ENCODE measurements around the gene SMURF2. TPM values are rescaled to one million over a fixed set of nuclear protein-coding genes. Genes with fewer than 3 reads are reported as not detected.

Gene SMURF2
- total and polyA plus RNA-seq, 8 donors: 41.6 to 67.6 (median 52.7) TPM

DNA sequence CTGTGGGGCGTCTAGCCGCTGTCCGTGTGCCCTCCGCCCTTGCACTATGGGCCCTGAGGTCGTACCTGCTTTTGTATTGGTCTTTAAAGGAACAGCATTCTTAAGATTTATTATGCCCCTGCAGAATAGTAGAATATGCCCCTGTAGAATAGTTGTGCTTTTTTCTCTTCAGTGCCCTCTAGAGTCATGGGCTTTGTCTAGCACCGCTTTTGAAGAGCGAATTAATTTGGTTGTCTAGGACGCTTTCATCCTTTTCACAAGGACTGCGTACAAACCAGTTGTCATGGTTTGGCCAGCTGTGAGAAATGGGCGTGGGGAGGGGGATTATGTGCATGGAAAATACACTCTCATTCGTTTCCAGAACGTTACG lies 154.7 kb downstream of the SMURF2 start:
- Histone ChIP-seq H3K27me3 (no peaks in the 10 kb centered on the region), H3K4me1 (peaks cover 16 to 46% of the 10 kb centered on the region in 2 donors), H3K36me3 (peaks cover 13 to 51% of the 10 kb centered on the region in 2 donors), H3K9me3 (no peaks in the 10 kb centered on the region), H3K4me3 (peak overlapping the region; percentile 95 to 98), H3K27ac (peak overlapping the region; percentile 99)
- ATAC-seq (peak; percentile 43), DNase-seq (peak in 2 of 4 donors; percentile 72 to 81)
- intact Hi-C loops (cut with DNase I): no loop called here
- TF ChIP-seq, protein P1, sequence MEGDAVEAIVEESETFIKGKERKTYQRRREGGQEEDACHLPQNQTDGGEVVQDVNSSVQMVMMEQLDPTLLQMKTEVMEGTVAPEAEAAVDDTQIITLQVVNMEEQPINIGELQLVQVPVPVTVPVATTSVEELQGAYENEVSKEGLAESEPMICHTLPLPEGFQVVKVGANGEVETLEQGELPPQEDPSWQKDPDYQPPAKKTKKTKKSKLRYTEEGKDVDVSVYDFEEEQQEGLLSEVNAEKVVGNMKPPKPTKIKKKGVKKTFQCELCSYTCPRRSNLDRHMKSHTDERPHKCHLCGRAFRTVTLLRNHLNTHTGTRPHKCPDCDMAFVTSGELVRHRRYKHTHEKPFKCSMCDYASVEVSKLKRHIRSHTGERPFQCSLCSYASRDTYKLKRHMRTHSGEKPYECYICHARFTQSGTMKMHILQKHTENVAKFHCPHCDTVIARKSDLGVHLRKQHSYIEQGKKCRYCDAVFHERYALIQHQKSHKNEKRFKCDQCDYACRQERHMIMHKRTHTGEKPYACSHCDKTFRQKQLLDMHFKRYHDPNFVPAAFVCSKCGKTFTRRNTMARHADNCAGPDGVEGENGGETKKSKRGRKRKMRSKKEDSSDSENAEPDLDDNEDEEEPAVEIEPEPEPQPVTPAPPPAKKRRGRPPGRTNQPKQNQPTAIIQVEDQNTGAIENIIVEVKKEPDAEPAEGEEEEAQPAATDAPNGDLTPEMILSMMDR (IDR thresholded peaks at IDR 0.05): peak in 1 of 2 donors; percentile 35

DNA sequence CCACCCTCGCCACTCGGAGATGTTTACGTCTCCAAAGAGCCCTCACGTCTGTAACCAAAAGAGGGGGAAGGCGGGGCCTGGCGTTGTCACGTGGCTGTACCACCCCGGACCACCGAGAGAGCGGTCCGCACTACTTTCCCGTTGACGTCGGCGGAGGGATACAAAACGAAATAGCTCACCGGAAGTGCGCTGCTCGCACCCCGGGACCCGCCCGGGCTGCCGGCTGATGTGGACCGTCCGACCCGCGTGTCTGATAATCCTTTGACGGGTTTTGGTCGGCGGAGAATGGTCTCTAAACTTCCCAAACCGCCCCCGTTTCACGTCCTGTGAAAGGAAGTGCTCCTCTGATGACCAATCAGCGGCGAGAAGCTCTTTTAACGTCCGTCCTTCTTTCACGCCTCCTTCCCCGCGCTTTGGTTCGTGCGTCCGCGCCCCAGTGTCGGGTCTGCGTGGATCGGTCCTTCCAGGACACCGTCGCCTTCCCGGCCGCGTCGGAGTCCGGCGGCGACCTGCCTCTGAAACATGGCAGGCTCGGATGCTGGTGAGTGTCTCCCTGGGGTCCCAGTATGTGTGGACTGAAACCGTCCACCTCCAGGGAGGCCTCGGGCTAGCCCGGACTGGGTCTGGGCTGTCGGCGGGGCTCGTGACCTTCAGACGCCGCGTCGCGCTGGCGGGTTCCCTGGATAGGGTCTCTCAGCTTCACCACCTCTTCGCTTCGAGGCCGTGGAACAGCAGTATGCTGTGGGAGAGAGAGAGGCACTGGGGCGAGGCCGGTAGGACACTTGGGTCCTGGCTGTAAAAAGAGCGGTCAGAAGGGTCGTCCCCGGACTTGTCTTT lies 155.3 kb downstream of the SMURF2 start, which contains the start of gene CEP95:
Gene CEP95 (plus strand): TSS at position 402 of the 837 bp plus-strand sequence. CDS start 121 bp downstream, at position 523.
- peak; percentile 94 to 99 (median 98) for DNase-seq
- intact Hi-C loops (cut with DNase I): no loop called here
- H3K36me3 ChIP-seq: peaks cover 19 to 51% of the 10 kb centered on the region in 2 donors

DNA sequence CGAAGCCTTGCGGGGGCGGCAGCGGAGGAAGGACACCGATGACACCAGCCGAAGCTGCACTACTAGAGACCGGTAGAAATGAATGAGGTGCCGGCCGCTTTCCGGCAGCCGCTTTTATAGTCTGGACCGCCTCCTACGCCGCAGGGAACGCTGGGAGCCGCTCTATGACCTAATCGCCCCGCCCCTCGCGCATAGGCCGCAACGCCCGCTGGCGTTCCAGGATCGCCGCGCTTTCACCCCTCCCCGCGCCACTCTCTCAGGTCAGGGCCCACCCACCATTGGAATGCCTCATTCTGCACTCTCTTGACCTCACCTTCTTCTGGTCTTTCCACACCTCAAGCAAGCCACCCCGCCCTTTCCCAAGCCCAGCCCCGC lies 155.9 kb downstream of the SMURF2 start, which contains the start of gene DDX5:
Gene DDX5 (minus strand): TSS at position 89 of the 375 bp plus-strand sequence. CDS start 170 bp downstream, outside the sequence.
- peak; percentile 98 for DNase-seq
- Histone ChIP-seq H3K27me3 (no peaks in the 10 kb centered on the region), H3K4me3 (peak within 1 kb of the TSS; percentile 95 to 98), H3K9me3 (no peaks in the 10 kb centered on the region), H3K27ac (peak within 1 kb of the TSS; percentile 99), H3K4me1 (peaks cover 16 to 58% of the 10 kb centered on the region in 2 donors), H3K36me3 (peaks cover 25 to 51% of the 10 kb centered on the region in 2 donors)
- peak; percentile 84 for ATAC-seq
- intact Hi-C loops (cut with DNase I): no loop called here
- TF ChIP-seq, protein P1 (IDR thresholded peaks at IDR 0.05): no peak

More for the DNA sequence above, 155.3 kb downstream of the SMURF2 start, which contains the start of gene CEP95:
- Histone ChIP-seq H3K4me1 (peaks cover 16 to 52% of the 10 kb centered on the region in 2 donors), H3K9me3 (no peaks in the 10 kb centered on the region), H3K27ac (peak within 1 kb of the TSS; percentile 99), H3K27me3 (no peaks in the 10 kb centered on the region), H3K4me3 (peak within 1 kb of the TSS; percentile 95 to 98)
- peak; percentile 78 for ATAC-seq
- TF ChIP-seq, protein P1 (IDR thresholded peaks at IDR 0.05): no peak

DNA sequence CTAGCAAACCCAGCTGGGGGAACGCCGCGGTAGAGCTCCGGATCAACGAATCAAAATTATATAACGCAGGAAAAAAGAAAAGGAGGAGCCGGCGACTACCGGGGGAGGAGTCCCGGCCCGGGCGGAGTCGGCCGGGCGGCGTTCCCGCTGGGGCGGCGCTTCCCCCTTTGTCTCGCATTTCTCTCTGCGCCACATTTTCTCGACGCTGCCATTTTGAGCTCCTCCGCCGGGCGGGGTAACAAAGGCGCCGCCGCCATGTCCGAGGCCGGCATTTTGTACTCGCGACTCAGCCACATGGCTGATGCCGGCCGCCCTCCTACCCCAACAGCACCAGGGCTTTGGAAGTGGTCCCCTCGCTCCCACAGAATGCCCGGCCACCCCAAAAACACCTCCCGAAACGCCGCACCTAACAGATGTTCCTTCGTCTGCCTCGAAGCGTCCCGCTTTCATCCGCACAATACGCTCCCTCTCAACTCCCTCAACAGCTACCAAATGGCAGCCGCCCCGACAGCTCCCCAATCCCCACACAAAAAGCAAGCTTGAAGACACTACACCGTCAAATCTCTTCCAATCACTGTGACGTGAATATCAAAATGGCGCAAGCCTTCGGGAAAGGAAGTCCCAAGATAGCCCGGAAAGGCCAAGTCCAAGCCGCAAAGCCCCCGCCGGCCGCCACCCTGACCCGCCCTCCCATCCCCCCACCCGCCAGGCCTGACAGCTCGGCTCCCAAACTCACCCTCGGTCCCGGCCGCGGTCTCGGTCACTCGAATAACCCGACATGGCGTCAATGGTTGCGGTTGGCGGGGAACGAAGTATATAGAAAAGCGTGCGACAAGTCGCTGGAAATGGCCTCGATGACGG lies 156.5 kb downstream of the SMURF2 start:
- Histone ChIP-seq H3K27me3 (no peaks in the 10 kb centered on the region), H3K4me3 (peak overlapping the region; percentile 95 to 98), H3K27ac (peak overlapping the region; percentile 99), H3K36me3 (peaks cover 27 to 51% of the 10 kb centered on the region in 2 donors), H3K4me1 (peaks cover 16 to 65% of the 10 kb centered on the region in 2 donors), H3K9me3 (no peaks in the 10 kb centered on the region)
- DNase-seq: peak; percentile 92 to 96 (median 94)
- ATAC-seq: peak; percentile 75
- intact Hi-C loops (cut with DNase I): no loop called here
- TF ChIP-seq, protein P1 (IDR thresholded peaks at IDR 0.05): no peak

Measured in left lung (tissue), 10 donors.